HL-60 (cell line): Measurements from ENCODE around the gene GIPR.

Source experiments
- DNase-seq, 2 experiments: peaks; one replicate each; pipeline ENCODE4 v3.0.0-alpha.2; 2010 to 2020; ENCODE audit warnings: low read depth in 1 of 2, low spot score in 1 of 2
- H3K27ac ChIP-seq: fragments of 250-450 bp; sonication (Bioruptor Pico); replicated peaks from 2 replicates; pipeline ENCODE4 v1.5.1; 2020; ENCODE audit warnings: mild to moderate bottlenecking, moderate library complexity
- H3K27me3 ChIP-seq: fragments of 250-450 bp; sonication (Bioruptor Pico); 2 replicates; pipeline ENCODE4 v1.5.1; 2021; ENCODE audit warnings: mild to moderate bottlenecking, moderate library complexity; ENCODE audit not compliant: insufficient read depth, poor library complexity, severe bottlenecking
- H3K4me3 ChIP-seq: replicated peaks from 2 replicates; pipeline ENCODE4 v1.5.1; 2011; ENCODE audit warnings: mild to moderate bottlenecking, control low read depth, low read length; ENCODE audit not compliant: insufficient read depth
- CTCF ChIP-seq: IDR thresholded peaks from one replicate; pipeline ENCODE4 v1.5.1; 2011; ENCODE audit warnings: low read length, control low read depth, inconsistent platforms; ENCODE audit not compliant: insufficient read depth
- GABPA ChIP-seq: IDR thresholded peaks from 2 replicates; pipeline ENCODE4 v1.6.1; 2012; ENCODE audit warnings: low read depth
- POLR2AphosphoS5 ChIP-seq: IDR thresholded peaks from 2 replicates; pipeline ENCODE4 v1.6.1; 2012; ENCODE audit warnings: low read depth
- REST ChIP-seq: IDR thresholded peaks from 2 replicates; pipeline ENCODE4 v1.6.1; 2012; ENCODE audit warnings: low read depth; ENCODE audit not compliant: insufficient replicate concordance
- SPI1 ChIP-seq: IDR thresholded peaks from 2 replicates; pipeline ENCODE4 v1.6.1; 2012; ENCODE audit warnings: low read depth, mild to moderate bottlenecking, borderline replicate concordance

Gene GIPR

GRCh38 chr19:45687599-45687998, 19.6 kb downstream of the GIPR start:
- H3K4me3 ChIP-seq = no peak overlapping the region
- TF ChIP-seq REST (no peak), POLR2AphosphoS5 (no peak), CTCF (no peak), GABPA (no peak)
- DNase-seq = no peak
- no peak overlapping the region for H3K27ac ChIP-seq
- no peaks in the 10 kb centered on the region for H3K27me3 ChIP-seq

GRCh38 chr19:45691516-45692186, 23.6 kb downstream of the GIPR start, which contains the start of gene SNRPD2:
SNRPD2 (minus strand) TSS chr19:45691953; CDS start chr19:45691888, 65 bp downstream.
- Histone ChIP-seq H3K27ac (peak within 1 kb of the TSS; percentile 91), H3K4me3 (peak within 1 kb of the TSS; percentile 93), H3K27me3 (no peaks in the 10 kb centered on the region)
- DNase-seq = peak; percentile 95
- TF ChIP-seq CTCF (no peak), POLR2AphosphoS5 (peak; percentile 99), SPI1 (peak; percentile 94), GABPA (peak; percentile 93), REST (no peak)

GRCh38 chr19:45692187-45693105, 24.4 kb downstream of the GIPR start, which contains the start of gene QPCTL:
QPCTL (plus strand) TSS chr19:45692666; CDS start chr19:45692704, 38 bp downstream.
- Histone ChIP-seq H3K27ac (peak within 1 kb of the TSS; percentile 91), H3K4me3 (peak within 1 kb of the TSS; percentile 93), H3K27me3 (no peaks in the 10 kb centered on the region)
- peak; percentile 99 to 100 for DNase-seq
- TF ChIP-seq REST (peak; percentile 38), SPI1 (no peak), CTCF (no peak), POLR2AphosphoS5 (peak; percentile 86), GABPA (no peak)
